Tibial artery (tissue), 4 donors: Measurements from ENCODE around the gene SYT7.

ENCODE experiments used
- DNase-seq, 2 donors: peaks; one replicate each; pipeline ENCODE4 v3.0.0-alpha.2; 2019
- H3K27ac ChIP-seq, 2 donors: fragments of 200-600 bp; sonication (generic) in 1 of 2; 1 replicate in 1 of 2; 2 replicates in 1 of 2; pipeline ENCODE4 v1.5.1; 2018 to 2019; ENCODE audit warnings: mild to moderate bottlenecking in 1 of 2
- H3K27me3 ChIP-seq, 2 donors: fragments of 200-600 bp; sonication (generic) in 1 of 2; one replicate each; pipeline versions ENCODE4 v1.5.1 to v1.6.0; 2016 to 2019
- H3K36me3 ChIP-seq, 3 donors: fragments of 200-600 bp; sonication (generic) in 2 of 3; one replicate each; pipeline ENCODE4 v1.5.1; 2016 to 2019; ENCODE audit warnings: mild to moderate bottlenecking in 2 of 3
- H3K4me1 ChIP-seq, 4 donors: fragments of 200-600 bp; sonication (generic) in 2 of 4; 1 replicate in 3 of 4; 2 replicates in 1 of 4; pipeline ENCODE4 v1.5.1; 2016 to 2019
- H3K4me3 ChIP-seq, 2 donors: fragments of 200-600 bp; sonication (generic) in 1 of 2; 1 replicate in 1 of 2; 2 replicates in 1 of 2; pipeline ENCODE4 v1.5.1; 2018 to 2019; ENCODE audit warnings: mild to moderate bottlenecking in 2 of 2
- H3K9me3 ChIP-seq, 3 donors: fragments of 200-600 bp; sonication (generic) in 1 of 3; one replicate each; pipeline ENCODE4 v1.5.1; 2016 to 2019
- CTCF ChIP-seq, 2 experiments: fragments of 200-600 bp in 1 of 2; fragments of 450-650 bp in 1 of 2; IDR thresholded peaks; one replicate each; pipeline ENCODE4 v1.5.1; 2017 to 2019; ENCODE audit warnings: antibody characterized with exemption in 2 of 2, mild to moderate bottlenecking in 1 of 2, moderate library complexity in 1 of 2
- intact Hi-C: fragments of 100-400 bp; cut with DNase I; formaldehyde crosslinking; loops from one replicate; pipeline ENCODE4 v1.15.0; 2023; ENCODE audit warnings: low total_unique reads

Gene SYT7

GRCh38 chr11:61572913-61573312 is 8.0 kb downstream of the SYT7 start:
- intact Hi-C loops, result no loop called here
- H3K27me3 ChIP-seq, result peaks cover 0 to 81% of the 10 kb centered on the region in 2 donors
- DNase-seq, result no peak
- no peaks in the 10 kb centered on the region for H3K9me3 ChIP-seq
- TF ChIP-seq CTCF (IDR thresholded peaks at IDR 0.05), result no peak
- H3K27ac ChIP-seq, result no peak overlapping the region
- H3K36me3 ChIP-seq, result no peaks in the 10 kb centered on the region
- H3K4me1 ChIP-seq, result peaks cover 0 to 2% (median 0%) of the 10 kb centered on the region in 4 donors
- no peak overlapping the region for H3K4me3 ChIP-seq

GRCh38 chr11:61571869-61572268 is 9.0 kb downstream of the SYT7 start:
- DNase-seq, result no peak
- intact Hi-C loops, result no loop called here

GRCh38 chr11:61571337-61571736 is 9.5 kb downstream of the SYT7 start:
- no peak overlapping the region for H3K27ac ChIP-seq
- H3K4me3 ChIP-seq, result no peak overlapping the region
- peaks cover 0 to 93% of the 10 kb centered on the region in 2 donors for H3K27me3 ChIP-seq
- H3K9me3 ChIP-seq, result no peaks in the 10 kb centered on the region
- intact Hi-C loops, result no loop called here
- no peak for DNase-seq
- no peak for TF ChIP-seq CTCF (IDR thresholded peaks at IDR 0.05)
- H3K36me3 ChIP-seq, result no peaks in the 10 kb centered on the region
- peaks cover 0 to 8% (median 0%) of the 10 kb centered on the region in 4 donors for H3K4me1 ChIP-seq

More at GRCh38 chr11:61571869-61572268, 9.0 kb downstream of the SYT7 start:
- Histone ChIP-seq H3K4me3 (no peak overlapping the region), H3K9me3 (no peaks in the 10 kb centered on the region), H3K36me3 (no peaks in the 10 kb centered on the region), H3K27me3 (peaks cover 0 to 92% of the 10 kb centered on the region in 2 donors), H3K27ac (no peak overlapping the region), H3K4me1 (peaks cover 0 to 8% (median 0%) of the 10 kb centered on the region in 4 donors)
- TF ChIP-seq CTCF (IDR thresholded peaks at IDR 0.05), result no peak

- no peak for TF ChIP-seq CTCF (IDR thresholded peaks at IDR 0.05)
- intact Hi-C loops, result no loop called here
- Histone ChIP-seq H3K27me3 (peaks cover 0 to 91% of the 10 kb centered on the region in 2 donors), H3K27ac (no peak overlapping the region), H3K36me3 (no peaks in the 10 kb centered on the region), H3K9me3 (no peaks in the 10 kb centered on the region), H3K4me3 (no peak overlapping the region), H3K4me1 (peaks cover 0 to 8% (median 0%) of the 10 kb centered on the region in 4 donors)
- no peak for DNase-seq
Measured at GRCh38 chr11:61569701-61570100, 11.2 kb downstream of the SYT7 start.

- Histone ChIP-seq H3K9me3 (no peaks in the 10 kb centered on the region), H3K4me1 (peaks cover 0 to 8% (median 0%) of the 10 kb centered on the region in 4 donors), H3K4me3 (no peak overlapping the region), H3K36me3 (no peaks in the 10 kb centered on the region), H3K27ac (no peak overlapping the region), H3K27me3 (peaks cover 0 to 90% of the 10 kb centered on the region in 2 donors)
- DNase-seq, result no peak
- TF ChIP-seq CTCF (IDR thresholded peaks at IDR 0.05), result no peak
- intact Hi-C loops, result no loop called here
Measured at GRCh38 chr11:61569018-61569417, 11.9 kb downstream of the SYT7 start.
